ENCODE data around the gene DAP3. TPM values are rescaled to one million over a fixed set of nuclear protein-coding genes. Genes with fewer than 3 reads are reported as not detected.

Gene DAP3
- total and polyA plus RNA-seq, 2 of the 13 experiments (the other 11 are each of a cell fraction or from before 2014, with no cell fraction given): 129 to 133 TPM

DNA sequence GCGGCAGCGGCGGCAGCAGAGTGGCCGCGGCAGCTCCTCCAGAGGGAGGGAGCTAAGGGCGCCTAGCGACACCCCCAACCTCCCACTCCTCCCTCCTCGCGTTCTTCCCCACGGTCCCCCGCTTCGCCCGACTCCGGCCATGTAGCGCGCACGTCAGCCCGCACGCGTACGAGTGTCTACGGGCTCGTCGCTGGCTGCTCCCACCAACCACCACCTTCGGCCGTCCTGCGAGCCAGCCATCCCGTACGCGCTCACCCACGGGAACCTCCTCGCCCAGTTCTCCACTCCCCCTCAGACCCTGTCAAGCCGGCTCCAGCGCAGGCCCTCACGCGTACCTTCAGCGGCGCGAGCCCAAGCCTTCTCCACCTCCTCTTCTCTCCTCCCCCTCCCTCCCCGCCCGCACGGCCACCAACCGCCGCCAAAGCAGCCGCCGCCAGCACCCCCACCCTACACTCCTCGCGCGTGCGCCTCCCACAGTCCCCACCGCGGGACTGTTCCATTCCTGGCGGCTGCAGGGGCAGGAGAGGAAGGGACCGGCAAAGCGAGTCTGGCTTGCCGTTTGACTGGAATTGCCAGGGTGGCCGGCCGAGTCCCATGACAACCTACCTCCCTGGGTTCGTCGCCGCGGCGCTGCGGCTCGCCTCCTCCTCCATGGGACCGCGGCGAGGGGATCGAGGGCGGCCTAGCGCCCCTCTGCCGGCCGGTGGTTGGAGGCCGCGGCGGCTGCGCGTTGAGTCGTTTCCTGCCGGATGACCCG is 389 bp upstream of the DAP3 start, which contains the start of gene YY1AP1 (continued):
- TF ChIP-seq FOSL2 (CRISPR knock-in tag; IDR thresholded peaks at IDR 0.05) (0 out of 2 replicates have a peak, but pooled peaks have one; percentile 3), ZNF746 (CRISPR knock-in tag; IDR thresholded peaks at IDR 0.05) (peak; percentile 27; the same call in 1 of the 2 replicates), ZNF232 (CRISPR knock-in tag; IDR thresholded peaks at IDR 0.05; ENCODE audit: borderline replicate concordance) (no peak), ZNF670 (CRISPR knock-in tag; IDR thresholded peaks at IDR 0.05; ENCODE audit: borderline replicate concordance) (no peak), REXO4 (CRISPR knock-in tag; IDR thresholded peaks at IDR 0.05; ENCODE audit: borderline replicate concordance) (no peak), ZNF331 (CRISPR knock-in tag; IDR thresholded peaks at IDR 0.05) (peak; percentile 0; the same call in 1 of the 2 replicates), ZSCAN9 (CRISPR knock-in tag; IDR thresholded peaks at IDR 0.05; ENCODE audit: borderline replicate concordance) (no peak), ZNF747 (CRISPR knock-in tag; IDR thresholded peaks at IDR 0.05; ENCODE audit: borderline replicate concordance) (no peak; the same call in 1 of the 2 replicates), TRIM24 (CRISPR knock-in tag; IDR thresholded peaks at IDR 0.05) (no peak), REPIN1 (CRISPR knock-in tag; IDR thresholded peaks at IDR 0.05; ENCODE audit: borderline replicate concordance, low read depth) (no peak), NFIC (IDR thresholded peaks at IDR 0.05; ENCODE audit: low read length) (no peak), ZMYM2 (CRISPR knock-in tag; IDR thresholded peaks at IDR 0.05) (peak; percentile 34; the same call in 1 of the 2 replicates), NCOA2 (CRISPR knock-in tag; IDR thresholded peaks at IDR 0.05) (no peak), RELA (CRISPR knock-in tag; IDR thresholded peaks at IDR 0.05) (peak; percentile 84; the same call in 1 of the 2 replicates), ZNF501 (CRISPR knock-in tag; IDR thresholded peaks at IDR 0.05) (no peak), KLF15 (CRISPR knock-in tag; IDR thresholded peaks at IDR 0.05; ENCODE audit: borderline replicate concordance) (no peak), ZNF142 (CRISPR knock-in tag; IDR thresholded peaks at IDR 0.05) (no peak), HES4 (CRISPR knock-in tag; IDR thresholded peaks at IDR 0.05; ENCODE audit: borderline replicate concordance) (no peak; the same call in none of the 2 replicates), CBFB (CRISPR knock-in tag; IDR thresholded peaks at IDR 0.05) (no peak), ZNF629 (CRISPR knock-in tag; conservative IDR thresholded peaks at IDR 0.05) (no peak)
- TF ChIP-seq, protein P1, sequence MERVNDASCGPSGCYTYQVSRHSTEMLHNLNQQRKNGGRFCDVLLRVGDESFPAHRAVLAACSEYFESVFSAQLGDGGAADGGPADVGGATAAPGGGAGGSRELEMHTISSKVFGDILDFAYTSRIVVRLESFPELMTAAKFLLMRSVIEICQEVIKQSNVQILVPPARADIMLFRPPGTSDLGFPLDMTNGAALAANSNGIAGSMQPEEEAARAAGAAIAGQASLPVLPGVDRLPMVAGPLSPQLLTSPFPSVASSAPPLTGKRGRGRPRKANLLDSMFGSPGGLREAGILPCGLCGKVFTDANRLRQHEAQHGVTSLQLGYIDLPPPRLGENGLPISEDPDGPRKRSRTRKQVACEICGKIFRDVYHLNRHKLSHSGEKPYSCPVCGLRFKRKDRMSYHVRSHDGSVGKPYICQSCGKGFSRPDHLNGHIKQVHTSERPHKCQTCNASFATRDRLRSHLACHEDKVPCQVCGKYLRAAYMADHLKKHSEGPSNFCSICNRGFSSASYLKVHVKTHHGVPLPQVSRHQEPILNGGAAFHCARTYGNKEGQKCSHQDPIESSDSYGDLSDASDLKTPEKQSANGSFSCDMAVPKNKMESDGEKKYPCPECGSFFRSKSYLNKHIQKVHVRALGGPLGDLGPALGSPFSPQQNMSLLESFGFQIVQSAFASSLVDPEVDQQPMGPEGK (CRISPR knock-in tag; IDR thresholded peaks at IDR 0.05): peak; percentile 39; the same call in 1 of the 2 replicates
- TF ChIP-seq, protein P2, sequence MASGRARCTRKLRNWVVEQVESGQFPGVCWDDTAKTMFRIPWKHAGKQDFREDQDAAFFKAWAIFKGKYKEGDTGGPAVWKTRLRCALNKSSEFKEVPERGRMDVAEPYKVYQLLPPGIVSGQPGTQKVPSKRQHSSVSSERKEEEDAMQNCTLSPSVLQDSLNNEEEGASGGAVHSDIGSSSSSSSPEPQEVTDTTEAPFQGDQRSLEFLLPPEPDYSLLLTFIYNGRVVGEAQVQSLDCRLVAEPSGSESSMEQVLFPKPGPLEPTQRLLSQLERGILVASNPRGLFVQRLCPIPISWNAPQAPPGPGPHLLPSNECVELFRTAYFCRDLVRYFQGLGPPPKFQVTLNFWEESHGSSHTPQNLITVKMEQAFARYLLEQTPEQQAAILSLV (CRISPR knock-in tag; IDR thresholded peaks at IDR 0.05; ENCODE audit: borderline replicate concordance): peak; percentile 63; the same call in 1 of the 2 replicates
